ENCODE measurements around the gene SLC39A11. TPM values are rescaled to one million over a fixed set of nuclear protein-coding genes. Genes with fewer than 3 reads are reported as not detected.
A peak's percentile ranks its signal among the peaks of the same experiment; 100 is the strongest.

Gene SLC39A11
- total RNA-seq, 1 experiment from 2014 or later = 56.1 TPM

DNA sequence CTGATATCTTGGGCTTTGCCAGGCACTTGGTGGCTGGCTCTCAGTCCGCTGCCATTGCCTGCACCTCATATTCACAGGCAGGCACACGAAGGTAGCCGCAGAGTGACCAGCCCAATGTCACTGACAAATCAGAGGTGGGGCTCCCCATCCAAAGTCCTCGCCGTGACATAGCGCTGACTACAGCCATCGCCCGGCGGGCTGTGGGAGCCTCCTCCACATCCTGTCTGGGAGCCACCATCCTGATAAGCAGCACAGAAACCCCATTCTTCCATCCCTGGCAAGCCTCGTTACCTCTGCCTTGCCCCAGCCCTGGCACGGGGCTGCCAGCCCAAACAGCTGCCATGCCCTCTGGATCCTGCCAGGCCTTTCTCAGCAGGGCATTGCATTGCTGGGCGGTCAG lies 437.8 kb downstream of the SLC39A11 start:
- no peaks in the 10 kb centered on the region for H3K27me3 ChIP-seq (ENCODE audit: control insufficient read depth, insufficient read depth, low read length)
- DNase-seq (ENCODE audit: low read depth, low spot score) = no peak
- POLR2A ChIA-PET = no interaction called here
- in situ Hi-C loops (cut with HindIII; ENCODE audit: low pct_unique_long_range_greater_than_20kb, low sequenced_read_pairs) = no loop called here
- H3K9me3 ChIP-seq (ENCODE audit: control insufficient read depth, insufficient read depth, low read depth, low read length) = no peaks in the 10 kb centered on the region
- TF ChIP-seq SIN3A (IDR thresholded peaks at IDR 0.05; ENCODE audit: borderline replicate concordance, insufficient read depth, low read depth, low read length) (no peak), POLR2AphosphoS5 (IDR thresholded peaks at IDR 0.05; ENCODE audit: low read depth, low read length) (no peak), TCF7L2 (IDR thresholded peaks at IDR 0.05; ENCODE audit: low read depth, low read length) (no peak)
- TF ChIP-seq, protein P1, sequence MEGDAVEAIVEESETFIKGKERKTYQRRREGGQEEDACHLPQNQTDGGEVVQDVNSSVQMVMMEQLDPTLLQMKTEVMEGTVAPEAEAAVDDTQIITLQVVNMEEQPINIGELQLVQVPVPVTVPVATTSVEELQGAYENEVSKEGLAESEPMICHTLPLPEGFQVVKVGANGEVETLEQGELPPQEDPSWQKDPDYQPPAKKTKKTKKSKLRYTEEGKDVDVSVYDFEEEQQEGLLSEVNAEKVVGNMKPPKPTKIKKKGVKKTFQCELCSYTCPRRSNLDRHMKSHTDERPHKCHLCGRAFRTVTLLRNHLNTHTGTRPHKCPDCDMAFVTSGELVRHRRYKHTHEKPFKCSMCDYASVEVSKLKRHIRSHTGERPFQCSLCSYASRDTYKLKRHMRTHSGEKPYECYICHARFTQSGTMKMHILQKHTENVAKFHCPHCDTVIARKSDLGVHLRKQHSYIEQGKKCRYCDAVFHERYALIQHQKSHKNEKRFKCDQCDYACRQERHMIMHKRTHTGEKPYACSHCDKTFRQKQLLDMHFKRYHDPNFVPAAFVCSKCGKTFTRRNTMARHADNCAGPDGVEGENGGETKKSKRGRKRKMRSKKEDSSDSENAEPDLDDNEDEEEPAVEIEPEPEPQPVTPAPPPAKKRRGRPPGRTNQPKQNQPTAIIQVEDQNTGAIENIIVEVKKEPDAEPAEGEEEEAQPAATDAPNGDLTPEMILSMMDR (IDR thresholded peaks at IDR 0.05) = no peak
- TF ChIP-seq, protein P2, sequence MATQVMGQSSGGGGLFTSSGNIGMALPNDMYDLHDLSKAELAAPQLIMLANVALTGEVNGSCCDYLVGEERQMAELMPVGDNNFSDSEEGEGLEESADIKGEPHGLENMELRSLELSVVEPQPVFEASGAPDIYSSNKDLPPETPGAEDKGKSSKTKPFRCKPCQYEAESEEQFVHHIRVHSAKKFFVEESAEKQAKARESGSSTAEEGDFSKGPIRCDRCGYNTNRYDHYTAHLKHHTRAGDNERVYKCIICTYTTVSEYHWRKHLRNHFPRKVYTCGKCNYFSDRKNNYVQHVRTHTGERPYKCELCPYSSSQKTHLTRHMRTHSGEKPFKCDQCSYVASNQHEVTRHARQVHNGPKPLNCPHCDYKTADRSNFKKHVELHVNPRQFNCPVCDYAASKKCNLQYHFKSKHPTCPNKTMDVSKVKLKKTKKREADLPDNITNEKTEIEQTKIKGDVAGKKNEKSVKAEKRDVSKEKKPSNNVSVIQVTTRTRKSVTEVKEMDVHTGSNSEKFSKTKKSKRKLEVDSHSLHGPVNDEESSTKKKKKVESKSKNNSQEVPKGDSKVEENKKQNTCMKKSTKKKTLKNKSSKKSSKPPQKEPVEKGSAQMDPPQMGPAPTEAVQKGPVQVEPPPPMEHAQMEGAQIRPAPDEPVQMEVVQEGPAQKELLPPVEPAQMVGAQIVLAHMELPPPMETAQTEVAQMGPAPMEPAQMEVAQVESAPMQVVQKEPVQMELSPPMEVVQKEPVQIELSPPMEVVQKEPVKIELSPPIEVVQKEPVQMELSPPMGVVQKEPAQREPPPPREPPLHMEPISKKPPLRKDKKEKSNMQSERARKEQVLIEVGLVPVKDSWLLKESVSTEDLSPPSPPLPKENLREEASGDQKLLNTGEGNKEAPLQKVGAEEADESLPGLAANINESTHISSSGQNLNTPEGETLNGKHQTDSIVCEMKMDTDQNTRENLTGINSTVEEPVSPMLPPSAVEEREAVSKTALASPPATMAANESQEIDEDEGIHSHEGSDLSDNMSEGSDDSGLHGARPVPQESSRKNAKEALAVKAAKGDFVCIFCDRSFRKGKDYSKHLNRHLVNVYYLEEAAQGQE (IDR thresholded peaks at IDR 0.05; ENCODE audit: insufficient read depth in 1 of 2, low read depth in 2 of 2, low read length in 1 of 2) = no peak
- intact Hi-C loops (cut with micrococcal nuclease; ENCODE audit: unreplicated experiment) = no loop called here
- no TSS peak for BruUV-seq (replicated peaks)
- H3K27ac ChIP-seq (ENCODE audit: low read length) = peak overlapping the region; percentile 44
- no peaks in the 10 kb centered on the region for H3K36me3 ChIP-seq (ENCODE audit: control insufficient read depth, insufficient read depth, low read length)
- peaks cover 26% of the 10 kb centered on the region for H3K4me1 ChIP-seq (ENCODE audit: control insufficient read depth, insufficient read depth, low read length)
- ATAC-seq = no peak
- no peak overlapping the region for H3K4me3 ChIP-seq (ENCODE audit: low read depth in 2 of 2, low read length in 2 of 2)
- CTCF ChIA-PET = no interaction called here

DNA sequence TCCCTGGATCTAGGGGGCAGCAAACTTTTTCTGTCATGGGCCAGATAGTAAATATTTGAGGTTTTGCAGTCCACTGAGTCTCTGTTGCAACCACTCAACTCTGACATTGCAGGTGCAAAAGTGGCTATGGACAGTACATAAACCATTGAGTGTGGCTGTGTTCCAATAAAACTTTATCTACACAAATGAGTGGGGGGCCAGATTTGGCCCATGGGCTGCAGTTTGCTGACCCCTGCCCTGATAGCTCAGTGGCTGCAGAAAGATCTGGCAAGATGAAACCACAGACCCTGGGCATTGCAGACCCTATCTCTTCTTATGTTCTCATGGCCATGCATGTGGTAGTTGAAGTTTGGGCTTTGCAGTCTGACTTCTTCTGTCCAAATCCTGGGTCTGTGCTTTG lies 440.5 kb downstream of the SLC39A11 start:
- no peak for DNase-seq (ENCODE audit: low read depth, low spot score)
- H3K4me3 ChIP-seq (ENCODE audit: low read depth in 2 of 2, low read length in 2 of 2) = no peak overlapping the region
- H3K27ac ChIP-seq (ENCODE audit: low read length) = no peak overlapping the region
- H3K9me3 ChIP-seq (ENCODE audit: control insufficient read depth, insufficient read depth, low read depth, low read length) = no peaks in the 10 kb centered on the region
- no peaks in the 10 kb centered on the region for H3K27me3 ChIP-seq (ENCODE audit: control insufficient read depth, insufficient read depth, low read length)
- in situ Hi-C loops (cut with HindIII; ENCODE audit: low pct_unique_long_range_greater_than_20kb, low sequenced_read_pairs) (no loop called here), intact Hi-C loops (cut with micrococcal nuclease; ENCODE audit: unreplicated experiment) (no loop called here)
- H3K4me1 ChIP-seq (ENCODE audit: control insufficient read depth, insufficient read depth, low read length) = peaks cover 9% of the 10 kb centered on the region
- no TSS peak for BruUV-seq (replicated peaks)
- CTCF ChIA-PET = interaction anchor here (0.6 kb wide), 1 partner anchor 16 kb away, joined by 3 read pairs; no protein-coding TSS in a partner anchor
- TF ChIP-seq SIN3A (IDR thresholded peaks at IDR 0.05; ENCODE audit: borderline replicate concordance, insufficient read depth, low read depth, low read length) (no peak), POLR2AphosphoS5 (IDR thresholded peaks at IDR 0.05; ENCODE audit: low read depth, low read length) (no peak), TCF7L2 (IDR thresholded peaks at IDR 0.05; ENCODE audit: low read depth, low read length) (no peak)
- TF ChIP-seq, protein P1 (IDR thresholded peaks at IDR 0.05) = no peak
- TF ChIP-seq, protein P2 (IDR thresholded peaks at IDR 0.05; ENCODE audit: insufficient read depth in 1 of 2, low read depth in 2 of 2, low read length in 1 of 2) = no peak
- no peak for ATAC-seq
- no peaks in the 10 kb centered on the region for H3K36me3 ChIP-seq (ENCODE audit: control insufficient read depth, insufficient read depth, low read length)
- POLR2A ChIA-PET = no interaction called here

Data from Panc1 (cell line).